ENCODE measurements around the gene FNDC3A.

The FNDC3A gene

DNA sequence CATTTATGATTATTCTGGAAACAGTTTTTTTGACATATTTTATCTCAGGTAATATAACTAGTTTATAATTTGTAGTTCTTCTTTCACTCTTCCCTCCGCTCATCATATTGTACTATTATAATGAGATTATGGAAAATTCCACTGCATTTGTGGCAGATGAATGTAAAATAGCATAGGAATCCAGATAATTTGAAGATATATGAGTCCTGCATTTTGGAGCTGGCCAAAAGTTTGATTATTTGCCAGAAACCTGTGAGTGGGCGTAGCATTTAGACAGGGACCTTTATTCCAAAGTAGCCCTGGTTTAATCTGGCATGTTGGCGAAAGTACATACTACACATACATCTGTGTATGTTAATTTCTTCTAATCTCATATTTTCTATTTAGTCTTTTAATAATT is 65.2 kb downstream of the FNDC3A start:
- Histone ChIP-seq H3K9me3 (replicated peaks in 1 of 2; ENCODE audit: control insufficient read depth in 2 of 2, insufficient read depth in 1 of 2, low read depth in 1 of 2, low read length in 2 of 2) (no peaks in the 10 kb centered on the region), H3K9ac (ENCODE audit: low read depth, low read length, poor library complexity) (no peak overlapping the region), H3K27me3 (ENCODE audit: control insufficient read depth in 3 of 3, insufficient read depth in 3 of 3, low read depth in 1 of 3, low read length in 3 of 3) (no peaks in the 10 kb centered on the region), H3K79me1 (ENCODE audit: low read depth, low read length) (no peaks in the 10 kb centered on the region), H3K4ac (ENCODE audit: low read length) (no peak overlapping the region), H2BK5ac (ENCODE audit: low read length) (no peak overlapping the region), H3K4me2 (ENCODE audit: insufficient read depth, low read length, poor library complexity, severe bottlenecking) (no peak overlapping the region), H3K27ac (replicated peaks; ENCODE audit: low read length) (no peak overlapping the region), H2AFZ (ENCODE audit: low read length) (no peak overlapping the region), H3K36me3 (replicated peaks in 1 of 2; ENCODE audit: control insufficient read depth in 2 of 2, insufficient read depth in 2 of 2, low read length in 2 of 2) (peaks cover 0 to 4% of the 10 kb centered on the region in 2 donors), H2BK12ac (ENCODE audit: low read length) (no peak overlapping the region), H3K23ac (ENCODE audit: low read depth, low read length, poor library complexity) (no peak overlapping the region), H3K14ac (ENCODE audit: low read length) (no peak overlapping the region), H3K4me3 (ENCODE audit: low read length in 2 of 2) (no peak overlapping the region), H2AK5ac (ENCODE audit: low read depth, low read length) (no peak overlapping the region), H4K91ac (ENCODE audit: low read depth, low read length, poor library complexity) (no peak overlapping the region), H2BK120ac (ENCODE audit: low read depth, low read length) (no peak overlapping the region), H2BK15ac (ENCODE audit: low read length) (no peak overlapping the region), H3K18ac (ENCODE audit: low read length) (no peak overlapping the region), H4K8ac (ENCODE audit: low read depth, low read length) (no peak overlapping the region), H3K4me1 (ENCODE audit: control insufficient read depth in 2 of 2, insufficient read depth in 1 of 2, low read depth in 1 of 2, low read length in 2 of 2) (no peaks in the 10 kb centered on the region)
- WGBS, 2 donors (ENCODE audit: extremely low coverage in 2 of 2, insufficient read length in 2 of 2, insufficient replicate concordance in 1 of 2): no CpG with 5 or more reads among the region's 3 CpGs
- DNase-seq (ENCODE audit: low spot score): no peak

DNA sequence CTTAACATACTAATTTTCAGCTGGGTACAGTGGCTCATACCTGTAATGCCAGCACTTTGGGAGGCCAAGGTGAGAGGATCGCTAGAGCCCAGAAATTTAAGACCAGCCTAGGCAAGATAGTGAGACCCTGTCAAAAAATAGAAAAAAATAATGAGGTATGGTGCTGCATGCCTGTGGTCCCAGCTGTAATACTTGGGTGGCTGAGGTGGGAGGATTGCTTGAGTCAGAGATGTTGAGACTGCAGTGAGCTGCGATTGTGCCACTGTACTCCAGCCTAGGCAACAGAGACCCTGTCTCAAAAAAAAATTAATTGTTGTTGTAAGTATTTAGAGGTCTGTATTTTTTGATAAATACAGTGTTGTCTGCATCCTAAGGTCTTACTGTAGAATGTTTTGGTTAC is 66.8 kb downstream of the FNDC3A start:
- Histone ChIP-seq H4K8ac (ENCODE audit: low read depth, low read length) (no peak overlapping the region), H3K4me2 (ENCODE audit: insufficient read depth, low read length, poor library complexity, severe bottlenecking) (no peak overlapping the region), H3K36me3 (replicated peaks in 1 of 2; ENCODE audit: control insufficient read depth in 2 of 2, insufficient read depth in 2 of 2, low read length in 2 of 2) (peaks cover 0 to 4% of the 10 kb centered on the region in 2 donors), H4K91ac (ENCODE audit: low read depth, low read length, poor library complexity) (no peak overlapping the region), H3K9me3 (replicated peaks in 1 of 2; ENCODE audit: control insufficient read depth in 2 of 2, insufficient read depth in 1 of 2, low read depth in 1 of 2, low read length in 2 of 2) (no peaks in the 10 kb centered on the region), H3K4me1 (ENCODE audit: control insufficient read depth in 2 of 2, insufficient read depth in 1 of 2, low read depth in 1 of 2, low read length in 2 of 2) (no peaks in the 10 kb centered on the region), H3K27ac (replicated peaks; ENCODE audit: low read length) (no peak overlapping the region), H2BK5ac (ENCODE audit: low read length) (no peak overlapping the region), H3K79me1 (ENCODE audit: low read depth, low read length) (no peaks in the 10 kb centered on the region), H3K27me3 (ENCODE audit: control insufficient read depth in 3 of 3, insufficient read depth in 3 of 3, low read depth in 1 of 3, low read length in 3 of 3) (no peaks in the 10 kb centered on the region), H3K4ac (ENCODE audit: low read length) (no peak overlapping the region), H3K23ac (ENCODE audit: low read depth, low read length, poor library complexity) (no peak overlapping the region), H3K9ac (ENCODE audit: low read depth, low read length, poor library complexity) (no peak overlapping the region), H2BK12ac (ENCODE audit: low read length) (no peak overlapping the region), H2AFZ (ENCODE audit: low read length) (no peak overlapping the region), H3K18ac (ENCODE audit: low read length) (no peak overlapping the region), H2BK120ac (ENCODE audit: low read depth, low read length) (no peak overlapping the region), H3K14ac (ENCODE audit: low read length) (no peak overlapping the region), H3K4me3 (ENCODE audit: low read length in 2 of 2) (no peak overlapping the region), H2BK15ac (ENCODE audit: low read length) (no peak overlapping the region), H2AK5ac (ENCODE audit: low read depth, low read length) (no peak overlapping the region)
- no CpG with 5 or more reads among the region's 2 CpGs for WGBS, 2 donors (ENCODE audit: extremely low coverage in 2 of 2, insufficient read length in 2 of 2, insufficient replicate concordance in 1 of 2)
- DNase-seq (ENCODE audit: low spot score): no peak

DNA sequence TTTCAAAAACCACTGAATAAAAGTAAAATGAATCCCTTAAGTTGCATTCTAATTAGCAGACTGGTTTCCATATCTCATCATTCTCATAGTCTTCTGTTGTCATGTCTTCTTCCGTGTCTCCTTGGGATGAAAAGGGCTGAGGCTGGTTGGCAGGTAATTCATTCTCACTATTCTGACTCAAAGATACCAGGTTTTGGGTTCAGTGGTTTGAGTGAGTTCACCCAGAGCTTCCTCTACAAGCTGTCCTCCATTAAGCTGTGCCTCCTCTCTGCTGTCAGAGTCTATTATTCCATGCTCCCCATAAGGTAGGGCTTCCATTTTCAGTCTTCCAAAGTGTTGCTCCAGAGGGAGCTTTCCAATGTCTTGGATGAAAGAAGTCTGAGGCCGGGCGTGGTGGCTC is 68.3 kb downstream of the FNDC3A start:
- Histone ChIP-seq H2AFZ (ENCODE audit: low read length) (no peak overlapping the region), H3K4me2 (ENCODE audit: insufficient read depth, low read length, poor library complexity, severe bottlenecking) (no peak overlapping the region), H2BK120ac (ENCODE audit: low read depth, low read length) (no peak overlapping the region), H3K9ac (ENCODE audit: low read depth, low read length, poor library complexity) (no peak overlapping the region), H3K4ac (ENCODE audit: low read length) (no peak overlapping the region), H2BK15ac (ENCODE audit: low read length) (no peak overlapping the region), H2BK5ac (ENCODE audit: low read length) (no peak overlapping the region), H3K36me3 (replicated peaks in 1 of 2; ENCODE audit: control insufficient read depth in 2 of 2, insufficient read depth in 2 of 2, low read length in 2 of 2) (peaks cover 0 to 4% of the 10 kb centered on the region in 2 donors), H4K8ac (ENCODE audit: low read depth, low read length) (no peak overlapping the region), H4K91ac (ENCODE audit: low read depth, low read length, poor library complexity) (no peak overlapping the region), H3K9me3 (replicated peaks in 1 of 2; ENCODE audit: control insufficient read depth in 2 of 2, insufficient read depth in 1 of 2, low read depth in 1 of 2, low read length in 2 of 2) (no peaks in the 10 kb centered on the region), H3K79me1 (ENCODE audit: low read depth, low read length) (no peaks in the 10 kb centered on the region), H2AK5ac (ENCODE audit: low read depth, low read length) (no peak overlapping the region), H3K4me1 (ENCODE audit: control insufficient read depth in 2 of 2, insufficient read depth in 1 of 2, low read depth in 1 of 2, low read length in 2 of 2) (no peaks in the 10 kb centered on the region), H3K27ac (replicated peaks; ENCODE audit: low read length) (no peak overlapping the region), H2BK12ac (ENCODE audit: low read length) (no peak overlapping the region), H3K18ac (ENCODE audit: low read length) (no peak overlapping the region), H3K27me3 (ENCODE audit: control insufficient read depth in 3 of 3, insufficient read depth in 3 of 3, low read depth in 1 of 3, low read length in 3 of 3) (no peaks in the 10 kb centered on the region), H3K14ac (ENCODE audit: low read length) (peak overlapping the region; percentile 31), H3K4me3 (ENCODE audit: low read length in 2 of 2) (no peak overlapping the region), H3K23ac (ENCODE audit: low read depth, low read length, poor library complexity) (no peak overlapping the region)
- DNase-seq (ENCODE audit: low spot score): no peak
- no CpG with 5 or more reads among the region's 3 CpGs for whole genome bisulfite sequencing, 2 donors (ENCODE audit: extremely low coverage in 2 of 2, insufficient read length in 2 of 2, insufficient replicate concordance in 1 of 2)

DNA sequence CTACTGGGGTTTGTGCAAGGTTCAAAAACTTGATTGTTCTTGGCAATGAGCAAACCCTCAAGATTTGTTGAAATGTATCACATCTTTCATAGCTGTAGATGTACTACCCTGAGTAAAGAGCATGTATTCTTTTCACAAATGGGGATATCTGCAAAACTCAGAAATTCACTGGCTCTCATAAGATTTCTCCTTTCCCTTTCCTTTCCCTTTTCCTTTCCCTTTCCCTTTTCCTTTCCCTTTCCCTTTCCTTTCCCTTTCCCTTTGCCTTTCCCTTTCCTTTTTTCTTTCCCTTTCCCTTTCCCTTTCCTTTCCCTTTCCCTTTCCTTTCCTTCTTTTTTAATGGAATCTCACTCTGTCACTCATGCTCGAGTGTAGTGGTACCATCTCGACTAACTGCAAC is 69.1 kb downstream of the FNDC3A start:
- Histone ChIP-seq H3K79me1 (ENCODE audit: low read depth, low read length) (no peaks in the 10 kb centered on the region), H3K14ac (ENCODE audit: low read length) (no peak overlapping the region), H3K4me1 (ENCODE audit: control insufficient read depth in 2 of 2, insufficient read depth in 1 of 2, low read depth in 1 of 2, low read length in 2 of 2) (no peaks in the 10 kb centered on the region), H3K4me2 (ENCODE audit: insufficient read depth, low read length, poor library complexity, severe bottlenecking) (no peak overlapping the region), H3K18ac (ENCODE audit: low read length) (no peak overlapping the region), H3K9ac (ENCODE audit: low read depth, low read length, poor library complexity) (no peak overlapping the region), H3K4me3 (ENCODE audit: low read length in 2 of 2) (no peak overlapping the region), H3K4ac (ENCODE audit: low read length) (no peak overlapping the region), H3K36me3 (replicated peaks in 1 of 2; ENCODE audit: control insufficient read depth in 2 of 2, insufficient read depth in 2 of 2, low read length in 2 of 2) (peaks cover 0 to 4% of the 10 kb centered on the region in 2 donors), H2BK15ac (ENCODE audit: low read length) (no peak overlapping the region), H2BK5ac (ENCODE audit: low read length) (no peak overlapping the region), H2BK12ac (ENCODE audit: low read length) (no peak overlapping the region), H3K27ac (replicated peaks; ENCODE audit: low read length) (no peak overlapping the region), H3K27me3 (ENCODE audit: control insufficient read depth in 3 of 3, insufficient read depth in 3 of 3, low read depth in 1 of 3, low read length in 3 of 3) (no peaks in the 10 kb centered on the region), H2AFZ (ENCODE audit: low read length) (no peak overlapping the region), H2BK120ac (ENCODE audit: low read depth, low read length) (no peak overlapping the region), H4K91ac (ENCODE audit: low read depth, low read length, poor library complexity) (no peak overlapping the region), H3K23ac (ENCODE audit: low read depth, low read length, poor library complexity) (no peak overlapping the region), H3K9me3 (replicated peaks in 1 of 2; ENCODE audit: control insufficient read depth in 2 of 2, insufficient read depth in 1 of 2, low read depth in 1 of 2, low read length in 2 of 2) (no peaks in the 10 kb centered on the region), H2AK5ac (ENCODE audit: low read depth, low read length) (no peak overlapping the region), H4K8ac (ENCODE audit: low read depth, low read length) (no peak overlapping the region)
- no peak for DNase-seq (ENCODE audit: low spot score)
- WGBS, 2 donors (ENCODE audit: extremely low coverage in 2 of 2, insufficient read length in 2 of 2, insufficient replicate concordance in 1 of 2): no CpG with 5 or more reads among the region's 2 CpGs
